Adipocyte (in vitro differentiated cells): ENCODE data around the gene NACC1.

Experiments used
- DNase-seq: peaks from one replicate; pipeline ENCODE4 v3.0.0-alpha.2; 2015; ENCODE audit warnings: low read depth
- H3K27me3 ChIP-seq: replicated peaks from 2 replicates; pipeline ENCODE4 v1.7.0; 2013; ENCODE audit warnings: mild to moderate bottlenecking, low read length, moderate library complexity; ENCODE audit not compliant: control insufficient read depth, insufficient read depth
- H3K36me3 ChIP-seq: 2 replicates; pipeline ENCODE4 v1.7.0; 2013; ENCODE audit warnings: low read length, mild to moderate bottlenecking, moderate library complexity; ENCODE audit not compliant: control insufficient read depth, insufficient read depth, severe bottlenecking
- H3K4me1 ChIP-seq: 2 replicates; pipeline ENCODE4 v1.7.0; 2013; ENCODE audit warnings: mild to moderate bottlenecking, low read length, moderate library complexity; ENCODE audit not compliant: control insufficient read depth, insufficient read depth
- H3K4me3 ChIP-seq: 2 replicates; pipeline ENCODE4 v1.7.0; 2013; ENCODE audit warnings: mild to moderate bottlenecking, low read length, moderate library complexity
- H3K9ac ChIP-seq: 2 replicates; pipeline ENCODE4 v1.7.0; 2013; ENCODE audit warnings: mild to moderate bottlenecking, low read length, moderate library complexity
- H3K9me3 ChIP-seq: 2 replicates; pipeline ENCODE4 v1.7.0; 2013; ENCODE audit warnings: mild to moderate bottlenecking, low read length, moderate library complexity; ENCODE audit not compliant: control insufficient read depth

NACC1 gene

GRCh38 chr19:13117176-13117771 is 790 bp upstream of the NACC1 start:
- peaks cover 49% of the 10 kb centered on the region for H3K4me1 ChIP-seq
- H3K36me3 ChIP-seq: peaks cover 11% of the 10 kb centered on the region
- H3K4me3 ChIP-seq: peak overlapping the region; percentile 94
- no peaks in the 10 kb centered on the region for H3K9me3 ChIP-seq
- DNase-seq: no peak
- no peaks in the 10 kb centered on the region for H3K27me3 ChIP-seq
- peak overlapping the region; percentile 93 for H3K9ac ChIP-seq

GRCh38 chr19:13118424-13119193 is 545 bp downstream of the NACC1 start:
- Histone ChIP-seq H3K27me3 (no peaks in the 10 kb centered on the region), H3K4me1 (peaks cover 49% of the 10 kb centered on the region), H3K36me3 (no peaks in the 10 kb centered on the region), H3K4me3 (peak overlapping the region; percentile 85), H3K9me3 (no peaks in the 10 kb centered on the region), H3K9ac (peak overlapping the region; percentile 92)
- DNase-seq: peak; percentile 65

- Histone ChIP-seq H3K4me3 (peak overlapping the region; percentile 85), H3K36me3 (no peaks in the 10 kb centered on the region)
These were observed 1.6 kb downstream of the NACC1 start for GRCh38 chr19:13119627-13120026.

GRCh38 chr19:13120031-13120430 is 2.0 kb downstream of the NACC1 start:
- H3K9ac ChIP-seq: peak overlapping the region; percentile 92
- H3K27me3 ChIP-seq: no peaks in the 10 kb centered on the region
- H3K4me3 ChIP-seq: peak overlapping the region; percentile 85
- H3K36me3 ChIP-seq: peaks cover 2% of the 10 kb centered on the region
- no peak for DNase-seq
- H3K4me1 ChIP-seq: peaks cover 49% of the 10 kb centered on the region
- no peaks in the 10 kb centered on the region for H3K9me3 ChIP-seq

More at GRCh38 chr19:13119627-13120026, 1.6 kb downstream of the NACC1 start:
- H3K9me3 ChIP-seq: no peaks in the 10 kb centered on the region
- peaks cover 49% of the 10 kb centered on the region for H3K4me1 ChIP-seq
- DNase-seq: no peak
- H3K27me3 ChIP-seq: no peaks in the 10 kb centered on the region
- peak overlapping the region; percentile 92 for H3K9ac ChIP-seq

GRCh38 chr19:13120817-13121216 is 2.8 kb downstream of the NACC1 start:
- Histone ChIP-seq H3K9ac (peak overlapping the region; percentile 3), H3K36me3 (peaks cover 3% of the 10 kb centered on the region), H3K9me3 (no peaks in the 10 kb centered on the region), H3K4me3 (no peak overlapping the region), H3K4me1 (peaks cover 42% of the 10 kb centered on the region), H3K27me3 (no peaks in the 10 kb centered on the region)
- peak; percentile 45 for DNase-seq

DNA sequence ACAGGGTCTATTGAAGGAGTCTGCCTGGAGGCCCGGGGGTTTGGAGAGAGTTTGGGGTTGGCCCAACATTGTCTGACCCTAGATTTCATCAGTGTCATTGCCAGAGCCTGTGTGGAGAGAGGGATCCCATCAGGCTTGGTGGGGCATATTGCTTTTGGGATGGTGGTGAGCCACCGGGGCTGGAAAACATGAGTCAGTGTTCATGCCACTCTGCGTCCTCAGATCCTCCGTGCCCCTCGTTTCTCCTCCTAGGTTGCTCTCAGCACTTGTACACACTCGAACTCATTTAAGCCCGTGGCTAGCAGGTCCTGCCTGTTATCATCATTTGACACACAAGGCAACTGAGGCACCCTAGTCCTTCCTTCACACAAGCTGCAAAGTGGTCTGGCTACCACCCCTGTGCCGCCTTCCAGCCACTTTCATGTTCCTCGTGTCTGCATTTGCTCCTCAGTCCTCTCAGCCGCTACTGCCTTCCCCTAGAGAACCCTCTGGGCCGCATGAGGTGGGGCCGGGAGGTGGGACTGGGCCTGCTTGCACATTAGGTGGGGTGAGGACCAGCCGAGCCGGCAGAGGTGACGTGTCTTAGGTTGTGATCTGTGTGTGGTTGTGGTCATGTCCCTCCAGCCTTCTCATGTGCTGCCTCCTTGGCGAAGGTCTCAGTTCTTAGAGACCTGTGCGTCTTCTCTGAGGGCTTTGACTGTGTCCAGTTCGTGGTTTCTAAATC is 3.6 kb downstream of the NACC1 start:
- no peak for DNase-seq
- H3K36me3 ChIP-seq: peaks cover 3% of the 10 kb centered on the region

GRCh38 chr19:13122275-13122878 is 4.3 kb downstream of the NACC1 start:
- H3K36me3 ChIP-seq: peaks cover 3% of the 10 kb centered on the region
- no peak overlapping the region for H3K4me3 ChIP-seq
- H3K9ac ChIP-seq: no peak overlapping the region
- H3K27me3 ChIP-seq: no peaks in the 10 kb centered on the region
- no peaks in the 10 kb centered on the region for H3K9me3 ChIP-seq
- H3K4me1 ChIP-seq: peaks cover 35% of the 10 kb centered on the region
- DNase-seq: no peak

More for the DNA sequence above, 3.6 kb downstream of the NACC1 start:
- Histone ChIP-seq H3K9ac (no peak overlapping the region), H3K9me3 (no peaks in the 10 kb centered on the region), H3K4me1 (peaks cover 40% of the 10 kb centered on the region), H3K27me3 (no peaks in the 10 kb centered on the region), H3K4me3 (no peak overlapping the region)

GRCh38 chr19:13122980-13123957 is 5.2 kb downstream of the NACC1 start:
- Histone ChIP-seq H3K36me3 (peaks cover 3% of the 10 kb centered on the region), H3K9ac (no peak overlapping the region), H3K4me3 (no peak overlapping the region), H3K9me3 (no peaks in the 10 kb centered on the region), H3K27me3 (no peaks in the 10 kb centered on the region), H3K4me1 (peaks cover 33% of the 10 kb centered on the region)
- no peak for DNase-seq

DNA sequence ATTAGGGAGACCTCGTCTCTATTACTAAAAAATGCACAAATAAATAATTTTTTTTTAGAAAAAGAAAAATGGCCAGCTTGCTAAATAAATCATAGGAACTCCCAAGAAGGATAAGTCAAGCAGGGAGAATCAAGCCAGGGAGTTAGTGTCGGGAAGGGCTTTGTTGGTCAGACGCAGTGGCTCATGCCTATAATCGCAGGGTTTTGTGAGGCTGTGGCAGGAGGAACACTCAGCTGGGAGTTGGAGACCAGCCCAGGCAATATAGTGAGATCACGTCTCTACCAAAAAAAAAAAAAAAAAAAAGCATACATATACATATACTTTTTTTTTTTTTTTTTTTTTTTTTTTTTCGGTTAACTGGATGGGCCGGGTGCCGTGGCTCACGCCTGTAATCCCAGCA is 9.0 kb downstream of the NACC1 start:
- DNase-seq: no peak
- Histone ChIP-seq H3K9ac (no peak overlapping the region), H3K4me3 (no peak overlapping the region), H3K9me3 (no peaks in the 10 kb centered on the region), H3K4me1 (peaks cover 1% of the 10 kb centered on the region), H3K27me3 (no peaks in the 10 kb centered on the region), H3K36me3 (peaks cover 3% of the 10 kb centered on the region)

DNA sequence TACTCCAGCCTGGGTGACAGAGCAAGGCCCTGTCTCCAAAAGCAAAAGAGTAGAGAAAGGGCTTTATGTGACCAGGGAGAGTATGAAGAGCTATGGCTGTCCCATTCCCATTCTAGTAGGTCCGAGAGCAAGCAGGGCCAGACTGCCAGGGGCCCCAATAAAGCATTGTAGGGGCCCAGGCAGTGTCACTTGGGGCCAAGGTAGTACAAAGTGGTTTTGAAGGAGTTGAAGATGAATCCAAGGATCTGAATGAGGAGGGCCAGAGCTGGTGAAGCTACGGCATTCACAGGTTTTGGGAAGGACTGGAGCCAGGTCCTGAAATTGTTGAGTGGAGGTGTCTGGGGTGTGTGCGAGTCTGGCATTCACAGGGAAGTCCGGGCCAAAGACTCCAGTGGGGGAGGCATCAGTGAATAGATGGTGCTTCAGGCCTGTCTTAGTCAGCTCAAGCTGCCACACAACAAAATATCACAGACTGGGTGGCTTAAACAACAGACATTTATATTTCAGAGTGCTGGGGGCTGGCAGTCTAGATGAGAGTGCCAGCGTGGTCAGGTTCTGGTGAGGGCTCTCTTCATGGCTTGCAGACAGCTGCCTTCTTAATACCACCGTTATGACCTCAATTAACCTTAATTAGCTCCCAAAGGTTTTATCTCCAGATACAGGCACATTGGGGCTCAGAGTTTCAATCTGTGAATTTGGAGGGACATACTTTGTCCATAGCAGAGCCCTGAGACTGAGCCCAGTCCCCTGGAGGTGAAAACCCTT is 9.9 kb downstream of the NACC1 start:
- no peak overlapping the region for H3K4me3 ChIP-seq
- DNase-seq: no peak

More for the DNA sequence above, 9.9 kb downstream of the NACC1 start:
- Histone ChIP-seq H3K36me3 (peaks cover 3% of the 10 kb centered on the region), H3K27me3 (no peaks in the 10 kb centered on the region), H3K9ac (no peak overlapping the region), H3K9me3 (no peaks in the 10 kb centered on the region), H3K4me1 (peaks cover 6% of the 10 kb centered on the region)
